HFF-Myc (cell line): ENCODE data around the gene ZSCAN21.
A peak's percentile ranks its signal among the peaks of the same experiment; 100 is the strongest.

ENCODE experiments used
- DNase-seq: peaks from one replicate; pipeline ENCODE4 v3.0.0-alpha.2; 2011; ENCODE audit warnings: low read depth; ENCODE audit errors: extremely low read depth
- H3K4me3 ChIP-seq: replicated peaks from 2 replicates; pipeline ENCODE4 v1.5.1; 2011; ENCODE audit warnings: low read depth, mild to moderate bottlenecking, control low read depth, low read length
- TF ChIP-seq, protein P1 (sequence below): IDR thresholded peaks from 2 replicates; pipeline ENCODE4 v1.5.1; 2012; ENCODE audit warnings: mild to moderate bottlenecking, low read depth, low read length, control low read depth; ENCODE audit errors: missing control alignments

Gene ZSCAN21

DNA sequence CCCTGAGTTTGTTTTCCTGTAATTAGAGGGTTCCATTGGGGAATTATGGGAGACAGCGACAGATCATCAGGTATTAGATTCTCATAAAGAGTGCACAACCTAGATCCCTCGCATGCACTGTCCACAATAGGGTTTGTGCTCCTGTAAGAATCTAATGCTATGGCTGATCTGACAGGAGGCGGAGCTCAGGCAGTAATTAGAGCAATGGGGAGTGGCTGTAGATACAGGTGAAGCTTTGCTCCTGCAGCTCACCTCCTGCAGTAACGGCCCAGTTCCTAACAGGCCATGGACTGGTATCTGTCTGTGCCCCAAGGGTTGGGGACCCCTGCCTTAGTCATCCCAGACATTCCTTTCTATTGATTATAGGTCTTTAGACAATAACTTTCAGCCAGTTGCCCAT is 894 bp upstream of the ZSCAN21 start:
- TF ChIP-seq, protein P1, sequence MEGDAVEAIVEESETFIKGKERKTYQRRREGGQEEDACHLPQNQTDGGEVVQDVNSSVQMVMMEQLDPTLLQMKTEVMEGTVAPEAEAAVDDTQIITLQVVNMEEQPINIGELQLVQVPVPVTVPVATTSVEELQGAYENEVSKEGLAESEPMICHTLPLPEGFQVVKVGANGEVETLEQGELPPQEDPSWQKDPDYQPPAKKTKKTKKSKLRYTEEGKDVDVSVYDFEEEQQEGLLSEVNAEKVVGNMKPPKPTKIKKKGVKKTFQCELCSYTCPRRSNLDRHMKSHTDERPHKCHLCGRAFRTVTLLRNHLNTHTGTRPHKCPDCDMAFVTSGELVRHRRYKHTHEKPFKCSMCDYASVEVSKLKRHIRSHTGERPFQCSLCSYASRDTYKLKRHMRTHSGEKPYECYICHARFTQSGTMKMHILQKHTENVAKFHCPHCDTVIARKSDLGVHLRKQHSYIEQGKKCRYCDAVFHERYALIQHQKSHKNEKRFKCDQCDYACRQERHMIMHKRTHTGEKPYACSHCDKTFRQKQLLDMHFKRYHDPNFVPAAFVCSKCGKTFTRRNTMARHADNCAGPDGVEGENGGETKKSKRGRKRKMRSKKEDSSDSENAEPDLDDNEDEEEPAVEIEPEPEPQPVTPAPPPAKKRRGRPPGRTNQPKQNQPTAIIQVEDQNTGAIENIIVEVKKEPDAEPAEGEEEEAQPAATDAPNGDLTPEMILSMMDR: no peak
- no peak for DNase-seq
- H3K4me3 ChIP-seq: no peak overlapping the region

DNA sequence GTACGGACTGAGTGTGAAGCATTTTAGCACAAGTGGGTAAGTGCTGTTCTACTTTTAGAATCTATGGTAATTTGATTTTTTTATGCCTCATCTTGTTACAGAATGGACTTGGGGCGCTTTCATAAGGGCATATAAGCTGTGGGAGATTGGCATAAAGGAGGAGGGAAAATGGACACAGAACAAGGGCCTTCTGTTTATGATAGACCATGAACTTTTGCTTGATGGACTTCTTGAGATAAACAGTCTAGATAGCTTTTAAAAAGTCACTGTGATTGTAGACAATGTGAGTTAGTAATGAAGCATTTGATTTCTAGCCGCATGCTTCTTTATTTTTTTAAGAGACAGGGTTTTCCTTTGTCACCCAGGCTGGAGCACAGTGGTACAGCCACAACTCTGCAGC is 2.0 kb downstream of the ZSCAN21 start:
- H3K4me3 ChIP-seq: no peak overlapping the region
- TF ChIP-seq, protein P1: no peak
- no peak for DNase-seq

DNA sequence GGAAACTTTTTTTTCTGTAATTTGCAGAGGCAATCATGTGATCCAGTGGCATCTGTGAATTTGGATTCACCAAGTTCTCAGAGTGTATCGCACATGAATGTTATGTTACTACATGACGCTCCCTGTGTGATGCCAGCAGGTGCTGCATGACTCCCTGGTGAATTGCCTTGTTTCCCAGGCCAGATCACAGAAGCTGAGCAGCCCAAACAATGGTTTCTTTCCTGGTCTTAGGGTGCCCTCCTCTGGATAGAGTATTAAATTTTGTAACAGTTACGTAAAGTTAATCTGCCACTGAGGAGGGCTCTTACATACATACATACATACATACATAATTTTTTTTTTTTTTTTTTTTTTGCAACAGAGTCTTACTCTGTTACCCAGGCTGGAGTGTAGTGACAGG is 3.6 kb downstream of the ZSCAN21 start:
- DNase-seq: peak; percentile 39
- TF ChIP-seq, protein P1: peak; percentile 14
- H3K4me3 ChIP-seq: no peak overlapping the region

DNA sequence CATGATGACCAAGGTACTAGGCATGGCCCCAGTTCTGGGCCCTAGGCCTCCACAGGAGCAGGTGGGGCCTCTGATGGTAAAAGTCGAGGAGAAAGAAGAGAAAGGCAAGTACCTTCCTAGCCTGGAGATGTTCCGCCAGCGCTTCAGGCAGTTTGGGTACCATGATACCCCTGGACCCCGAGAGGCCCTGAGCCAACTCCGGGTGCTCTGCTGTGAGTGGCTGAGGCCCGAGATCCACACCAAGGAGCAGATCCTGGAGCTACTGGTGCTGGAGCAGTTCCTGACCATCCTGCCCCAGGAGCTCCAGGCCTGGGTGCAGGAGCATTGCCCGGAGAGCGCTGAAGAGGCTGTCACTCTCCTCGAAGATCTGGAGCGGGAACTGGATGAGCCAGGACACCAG is 7.4 kb downstream of the ZSCAN21 start:
- TF ChIP-seq, protein P1: no peak
- DNase-seq: no peak

DNA sequence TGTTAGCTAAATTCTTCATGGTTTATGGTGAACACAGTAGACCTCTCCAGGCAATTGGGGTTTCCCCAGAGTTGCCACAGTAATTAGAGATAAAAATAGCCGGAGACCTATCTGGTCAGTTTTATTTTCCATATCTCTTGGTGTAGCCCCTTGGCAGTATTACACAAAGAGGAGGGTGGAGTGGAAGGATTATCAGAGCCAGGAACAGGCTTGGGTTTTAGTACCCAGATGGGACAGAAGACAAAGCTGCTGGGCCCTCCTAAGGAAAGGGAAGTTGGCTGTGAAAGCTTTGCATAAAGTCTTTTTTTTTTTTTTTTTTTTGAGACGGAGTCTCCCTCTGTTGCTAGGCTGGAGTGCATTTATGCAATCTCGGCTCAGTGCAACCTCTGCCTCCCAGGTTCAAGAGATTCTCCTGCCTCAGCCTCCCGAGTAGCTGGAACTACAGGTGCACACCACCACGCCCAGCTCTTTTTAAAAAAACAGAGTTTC is 9.7 kb downstream of the ZSCAN21 start:
- DNase-seq: no peak

More for the DNA sequence above, 7.4 kb downstream of the ZSCAN21 start:
- H3K4me3 ChIP-seq: no peak overlapping the region

DNA sequence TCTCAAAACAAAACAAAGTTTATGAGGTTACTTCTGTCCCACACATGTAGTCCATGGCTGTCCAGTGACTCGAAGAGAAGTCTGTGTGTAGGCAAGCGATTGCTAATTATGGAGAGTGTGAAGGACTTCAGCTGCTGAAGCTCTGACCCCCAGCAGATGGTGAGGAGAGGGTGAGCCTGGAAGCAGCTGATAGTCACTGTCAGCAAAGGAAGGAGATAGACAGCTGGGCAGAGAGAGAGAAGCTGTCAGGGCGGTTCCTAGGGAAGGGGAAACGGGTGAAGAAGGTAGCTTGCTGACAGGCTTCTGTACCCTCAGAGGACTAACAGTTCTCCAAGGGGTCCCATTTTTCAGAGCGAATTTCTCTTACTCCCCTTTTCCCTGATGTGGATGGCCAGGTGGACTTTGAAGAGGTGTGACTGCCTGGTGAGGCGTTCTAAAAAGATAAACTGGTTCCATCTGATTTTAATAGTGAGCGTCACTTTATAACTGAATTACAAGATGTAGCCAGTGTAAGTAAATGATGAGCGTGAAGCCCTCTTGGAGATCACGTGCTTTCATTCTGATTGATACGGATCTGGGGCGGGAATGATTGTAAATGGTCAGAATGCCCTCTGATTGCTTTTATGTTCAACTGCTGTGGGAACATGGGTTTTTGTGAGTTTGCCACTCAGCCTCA is 12.1 kb downstream of the ZSCAN21 start:
- TF ChIP-seq, protein P1: no peak
- H3K4me3 ChIP-seq: no peak overlapping the region

More for the DNA sequence above, 9.7 kb downstream of the ZSCAN21 start:
- no peak overlapping the region for H3K4me3 ChIP-seq
- TF ChIP-seq, protein P1: no peak

More for the DNA sequence above, 12.1 kb downstream of the ZSCAN21 start:
- no peak for DNase-seq
